Measurements from ENCODE around the gene PNP. TPM values are rescaled to one million over a fixed set of nuclear protein-coding genes. Genes with fewer than 3 reads are reported as not detected.

PNP gene
- total RNA-seq, 1 experiment from 2014 or later, result 87.5 TPM

DNA sequence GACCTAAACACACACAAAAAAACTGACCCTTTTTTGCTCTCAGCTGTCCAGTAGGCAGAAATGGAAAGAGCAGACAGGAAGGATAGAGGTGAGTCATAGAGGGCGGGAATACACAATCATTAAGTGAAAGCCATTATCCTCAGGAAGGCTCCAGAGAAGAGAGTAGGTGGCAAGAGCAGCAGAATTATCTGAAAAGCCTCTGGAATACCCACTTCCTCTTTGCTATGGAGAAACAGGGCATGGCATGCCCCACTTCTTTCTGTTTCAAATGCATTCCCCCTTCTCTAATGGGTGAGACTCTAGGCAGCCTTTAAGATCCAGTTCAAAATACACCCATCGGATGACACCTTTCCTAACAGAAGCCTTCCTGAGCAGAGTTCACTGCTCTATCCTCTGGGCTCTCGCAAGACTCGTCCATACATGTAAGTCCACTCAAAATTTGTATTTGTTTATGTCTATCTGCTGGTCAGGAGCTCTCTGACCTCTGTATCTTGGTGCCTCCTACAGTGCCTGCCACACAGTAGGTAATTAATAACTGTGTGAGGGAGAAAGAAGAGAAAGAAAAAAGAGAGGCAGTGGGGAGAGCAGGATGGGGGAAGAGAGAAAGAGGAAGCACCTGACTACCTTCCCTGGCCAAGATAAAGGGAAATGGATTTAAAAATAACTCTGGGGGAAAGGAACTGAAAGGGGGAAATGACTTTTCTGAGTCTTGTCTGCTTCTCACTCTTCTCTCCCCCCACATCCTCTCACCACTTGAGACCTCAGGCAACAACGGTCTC is 41.8 kb upstream of the PNP start:
- Histone ChIP-seq H2BK12ac (ENCODE audit: insufficient read length, low read depth, low read length) (no peak overlapping the region), H3K79me2 (ENCODE audit: insufficient read depth, low read length) (no peaks in the 10 kb centered on the region), H3K79me1 (ENCODE audit: insufficient read depth, low read depth, low read length, poor library complexity, severe bottlenecking) (no peaks in the 10 kb centered on the region), H3K14ac (ENCODE audit: insufficient read depth, low read length) (no peak overlapping the region), H2AFZ (ENCODE audit: low read length) (peak overlapping the region; percentile 66), H3K23me2 (ENCODE audit: insufficient read length, low read depth, low read length, poor library complexity, severe bottlenecking) (no peaks in the 10 kb centered on the region), H3K23ac (ENCODE audit: insufficient read length, low read depth, low read length) (no peak overlapping the region), H2BK120ac (ENCODE audit: low read depth, low read length, poor library complexity, severe bottlenecking) (no peak overlapping the region), H2BK15ac (ENCODE audit: low read depth, low read length) (no peak overlapping the region), H3K9ac (ENCODE audit: extremely low read depth, insufficient read length, low read length) (no peak overlapping the region), H4K91ac (ENCODE audit: insufficient read length, low read depth, low read length) (no peak overlapping the region), H3T11ph (ENCODE audit: low read length) (no peak overlapping the region), H3K4me2 (ENCODE audit: insufficient read depth, insufficient read length, low read length) (no peak overlapping the region), H3K27ac (ENCODE audit: insufficient read length, low read depth, low read length) (no peak overlapping the region), H2AK5ac (ENCODE audit: insufficient read length, low read length) (no peak overlapping the region), H4K8ac (replicated peaks; ENCODE audit: insufficient read length, low read depth, low read length) (no peak overlapping the region), H4K5ac (ENCODE audit: insufficient read length, low read depth, low read length) (no peak overlapping the region), H3K4me1 (ENCODE audit: insufficient read depth, low read length) (peaks cover 9% of the 10 kb centered on the region; the same call in 1 of the 2 replicates), H3K18ac (ENCODE audit: insufficient read length, low read depth, low read length) (no peak overlapping the region), H2BK20ac (ENCODE audit: low read depth, low read length, poor library complexity, severe bottlenecking) (no peak overlapping the region), H3K27me3 (ENCODE audit: insufficient read depth, low read length) (no peaks in the 10 kb centered on the region), H3K56ac (ENCODE audit: insufficient read length, low read depth, low read length) (no peak overlapping the region), H2BK5ac (ENCODE audit: insufficient read length, low read length) (no peak overlapping the region), H3K9me3 (ENCODE audit: control insufficient read depth, low read depth, low read length) (no peaks in the 10 kb centered on the region), H3K4ac (ENCODE audit: low read depth, low read length) (no peak overlapping the region), H4K20me1 (ENCODE audit: control insufficient read depth, insufficient read depth, insufficient read length) (no peaks in the 10 kb centered on the region)
- Mint-ChIP-seq H3K27ac (peak overlapping the region; percentile 9 to 33 (median 12); a peak in 4 of 7 replicates), H3K27me3 (ENCODE audit: low read depth) (no peaks in the 10 kb centered on the region), H3K36me3 (ENCODE audit: insufficient read depth in 1 of 3, low read depth in 3 of 3) (no peaks in the 10 kb centered on the region), H3K4me1 (peaks cover 11 to 12% of the 10 kb centered on the region in 2 experiments), H3K9me3 (no peaks in the 10 kb centered on the region), H3K4me3 (no peak overlapping the region; a peak in 1 of 5 replicates)
- TF ChIP-seq, protein P1, sequence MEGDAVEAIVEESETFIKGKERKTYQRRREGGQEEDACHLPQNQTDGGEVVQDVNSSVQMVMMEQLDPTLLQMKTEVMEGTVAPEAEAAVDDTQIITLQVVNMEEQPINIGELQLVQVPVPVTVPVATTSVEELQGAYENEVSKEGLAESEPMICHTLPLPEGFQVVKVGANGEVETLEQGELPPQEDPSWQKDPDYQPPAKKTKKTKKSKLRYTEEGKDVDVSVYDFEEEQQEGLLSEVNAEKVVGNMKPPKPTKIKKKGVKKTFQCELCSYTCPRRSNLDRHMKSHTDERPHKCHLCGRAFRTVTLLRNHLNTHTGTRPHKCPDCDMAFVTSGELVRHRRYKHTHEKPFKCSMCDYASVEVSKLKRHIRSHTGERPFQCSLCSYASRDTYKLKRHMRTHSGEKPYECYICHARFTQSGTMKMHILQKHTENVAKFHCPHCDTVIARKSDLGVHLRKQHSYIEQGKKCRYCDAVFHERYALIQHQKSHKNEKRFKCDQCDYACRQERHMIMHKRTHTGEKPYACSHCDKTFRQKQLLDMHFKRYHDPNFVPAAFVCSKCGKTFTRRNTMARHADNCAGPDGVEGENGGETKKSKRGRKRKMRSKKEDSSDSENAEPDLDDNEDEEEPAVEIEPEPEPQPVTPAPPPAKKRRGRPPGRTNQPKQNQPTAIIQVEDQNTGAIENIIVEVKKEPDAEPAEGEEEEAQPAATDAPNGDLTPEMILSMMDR (conservative IDR thresholded peaks at IDR 0.05), result no peak
- no peak for DNase-seq
- no CpG with 5 or more reads among the region's 5 CpGs for WGBS (ENCODE audit: extremely low coverage, insufficient read length, low lambda C conversion rate)

Measured in H9 (cell line).